Stimulated activated CD4-positive, alpha-beta T cell treated with anti-CD3 and anti-CD28 coated beads, Interleukin-15, amount 100 ng/mL, for 24 hours (primary cell): ENCODE results near the gene ACADL.

ENCODE experiments used
- DNase-seq: peaks from one replicate; pipeline ENCODE4 v3.0.0-alpha.2; 2020

Gene ACADL

DNA sequence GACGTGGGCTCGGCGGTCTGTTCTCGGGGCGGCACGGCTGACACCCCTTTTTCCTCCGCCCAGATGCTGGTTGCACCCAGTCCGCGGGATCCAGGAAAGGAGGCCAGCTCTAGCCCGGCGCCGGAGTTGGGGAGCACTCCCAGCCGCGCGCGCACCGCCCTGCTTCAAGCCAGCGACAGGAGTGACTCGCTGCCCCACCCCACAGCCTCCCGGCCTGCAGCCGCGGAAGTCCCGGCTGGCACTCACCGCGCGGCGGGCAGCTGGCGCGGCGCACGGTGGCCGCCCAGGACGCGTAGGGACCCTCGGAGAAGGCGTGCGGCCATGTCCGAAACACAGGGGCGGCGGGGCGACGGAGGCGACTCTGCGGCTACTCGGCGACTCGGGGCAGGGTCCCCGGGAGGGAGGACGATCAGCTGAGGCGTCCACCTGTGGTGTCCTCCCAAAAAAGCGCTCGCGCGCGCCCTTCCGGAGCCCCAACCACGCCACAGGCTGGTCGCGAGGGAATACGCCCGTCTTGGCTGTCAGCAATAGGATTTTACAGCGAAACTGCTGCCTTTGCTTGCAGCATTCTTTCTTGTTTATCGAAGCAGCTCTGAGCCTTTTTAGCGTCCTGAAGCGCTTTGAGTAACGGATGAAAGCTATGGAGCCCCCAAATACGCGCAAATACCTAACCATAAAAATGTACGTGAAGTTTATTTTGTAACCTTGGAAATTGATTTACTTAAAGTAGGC lies at the start of gene ACADL:
TSS of gene ACADL (minus strand) at position 507 of the 732 bp plus-strand sequence. CDS start at position 323, 184 bp downstream.
- peak; percentile 44 for DNase-seq

- no peak for DNase-seq
These were observed 46.1 kb upstream of the ACADL start for GRCh38 chr2:210271300-210271699.

DNA sequence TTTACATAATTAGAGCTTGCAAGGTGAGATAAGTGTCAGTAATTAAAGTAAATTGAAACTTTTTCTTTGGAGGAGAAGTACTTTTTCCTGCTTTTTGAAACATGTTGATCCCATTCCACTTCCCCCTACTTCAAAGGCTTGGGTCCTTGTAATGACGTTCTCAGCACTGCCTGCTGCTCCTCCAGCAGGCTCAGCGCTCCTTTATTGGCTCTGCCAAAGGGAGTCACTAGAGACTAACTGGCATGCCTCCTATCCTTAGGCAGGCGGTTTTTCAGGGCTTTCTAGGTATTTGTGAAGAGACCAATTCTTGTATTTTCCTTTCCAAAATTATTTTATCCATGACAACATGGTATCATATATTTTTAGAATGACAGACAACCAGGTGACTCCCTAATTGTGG lies 43.9 kb upstream of the ACADL start:
- DNase-seq: no peak

GRCh38 chr2:210268281-210268680 lies 43.0 kb upstream of the ACADL start:
- no peak for DNase-seq

- no peak for DNase-seq
These were observed 42.5 kb upstream of the ACADL start for GRCh38 chr2:210267698-210268097.

DNA sequence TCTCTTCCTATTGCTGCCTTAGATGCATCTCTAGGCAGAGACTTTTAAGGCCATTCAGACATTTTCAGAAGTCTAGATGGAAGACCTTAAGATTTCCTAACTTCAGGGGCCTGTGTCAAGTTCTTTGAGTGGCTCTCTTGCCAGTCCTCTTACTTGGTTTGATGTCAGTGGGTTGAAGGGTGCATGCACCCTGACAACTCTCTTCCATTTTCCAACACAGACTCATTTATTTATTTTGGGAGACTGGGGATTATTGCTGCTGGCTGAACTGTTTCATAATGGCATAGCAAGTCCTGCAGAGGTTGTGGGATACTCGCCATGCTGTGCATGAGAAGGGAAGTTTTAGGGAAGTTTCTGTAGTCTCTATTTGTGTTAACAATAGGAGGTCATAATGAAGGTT lies 39.0 kb upstream of the ACADL start:
- no peak for DNase-seq

GRCh38 chr2:210263841-210264240 lies 38.6 kb upstream of the ACADL start:
- no peak for DNase-seq

- DNase-seq: no peak
These were observed 36.8 kb upstream of the ACADL start for GRCh38 chr2:210262036-210262435.

DNA sequence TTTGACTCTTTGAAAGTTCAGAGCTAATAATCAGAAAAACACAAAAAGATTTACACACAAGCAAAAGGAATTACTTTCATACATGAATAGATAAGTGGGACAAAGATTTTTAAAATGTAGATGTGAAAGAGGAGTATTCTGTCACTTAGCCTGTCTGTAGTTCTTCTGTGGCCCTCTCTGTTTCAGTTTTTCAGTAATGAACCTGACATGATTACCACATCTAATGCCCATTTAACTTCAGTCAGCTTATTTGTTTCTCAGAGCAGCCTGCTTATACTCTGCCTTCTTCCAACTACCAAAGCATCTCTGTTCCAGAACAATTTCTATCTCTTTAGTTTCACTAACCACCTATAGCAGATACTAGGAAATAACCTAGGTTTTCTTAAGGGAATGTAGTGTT lies 34.4 kb upstream of the ACADL start:
- DNase-seq: no peak

GRCh38 chr2:210252699-210253606 lies 27.7 kb upstream of the ACADL start:
- DNase-seq: no peak

DNA sequence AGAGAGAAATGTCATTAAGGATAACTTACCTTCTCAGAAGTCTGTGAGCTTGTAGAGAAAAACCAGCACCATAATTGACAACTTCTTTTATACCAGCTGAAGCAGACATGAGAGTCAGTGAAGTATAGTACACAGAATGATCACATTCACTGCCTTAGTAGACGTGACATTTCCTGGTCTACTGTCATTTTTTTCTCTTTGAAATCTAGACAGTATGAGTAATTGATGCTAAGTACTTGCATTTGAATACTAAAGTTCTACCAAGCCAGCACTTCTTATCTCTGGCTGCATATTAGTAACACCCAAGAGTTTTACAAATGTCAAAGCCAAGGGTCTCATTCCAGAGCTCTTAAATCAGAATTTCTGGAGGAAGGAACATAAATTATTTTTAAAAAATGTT lies 25.4 kb upstream of the ACADL start:
- no peak for DNase-seq

GRCh38 chr2:210233487-210233886 lies 8.2 kb upstream of the ACADL start:
- no peak for DNase-seq

DNA sequence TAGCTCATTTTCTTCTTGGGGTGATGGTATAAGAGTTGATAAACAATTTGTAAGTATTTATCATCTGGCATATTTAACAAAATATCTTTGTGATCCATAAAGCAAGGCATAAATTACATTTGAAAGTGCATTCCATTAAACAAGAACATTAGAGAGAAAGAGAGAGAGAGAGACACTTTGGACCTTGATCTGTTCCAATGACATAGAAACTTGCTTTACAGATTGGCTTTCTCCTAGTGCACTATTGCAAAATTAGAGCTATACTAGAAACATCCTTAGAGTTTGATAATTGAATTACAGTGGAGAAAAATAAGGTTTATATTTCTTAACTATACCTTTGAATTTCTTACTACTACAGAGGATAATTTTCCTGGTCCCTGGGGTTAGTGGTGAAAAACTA lies 5.7 kb upstream of the ACADL start:
- no peak for DNase-seq

- DNase-seq: no peak
These were observed 5.3 kb upstream of the ACADL start for GRCh38 chr2:210230518-210230917.

GRCh38 chr2:210228586-210228985 lies 3.3 kb upstream of the ACADL start:
- no peak for DNase-seq

DNA sequence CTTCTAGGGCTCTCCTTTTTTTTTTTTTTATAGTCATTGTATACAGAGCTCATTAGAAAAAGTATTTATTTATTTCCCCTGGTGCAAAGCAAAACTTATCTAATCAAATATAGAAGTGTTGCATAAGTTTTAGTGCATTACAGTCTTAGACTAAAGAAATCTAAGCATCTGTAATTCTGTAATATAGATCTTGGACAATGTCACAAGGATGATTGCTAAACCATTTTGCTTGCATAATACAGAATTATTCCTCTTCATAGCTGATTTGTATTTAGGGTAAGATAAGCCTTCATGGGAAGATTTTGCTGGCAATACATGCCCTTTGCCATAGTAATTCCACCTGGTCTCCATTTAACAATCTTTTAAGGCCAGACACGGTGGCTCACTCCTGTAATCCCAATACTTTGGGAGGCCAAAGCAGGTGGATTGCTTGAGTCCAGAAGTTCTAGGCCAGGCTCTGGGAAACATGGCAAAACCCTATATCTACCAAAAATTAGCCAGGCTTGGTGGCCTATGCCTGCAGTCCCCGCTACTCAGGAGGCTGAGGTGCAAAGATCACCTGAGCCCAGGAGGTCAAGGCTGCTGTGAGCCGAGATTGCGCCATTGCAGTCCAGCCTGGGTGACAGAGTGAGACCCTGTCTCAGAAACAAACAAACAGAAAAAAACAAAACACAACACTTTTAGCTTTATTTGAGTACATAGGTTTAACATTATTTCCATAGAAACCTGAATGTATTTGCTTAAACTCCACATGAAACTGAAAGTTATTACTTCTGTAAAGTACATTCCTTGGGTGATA lies 2.2 kb upstream of the ACADL start:
- DNase-seq: no peak

DNA sequence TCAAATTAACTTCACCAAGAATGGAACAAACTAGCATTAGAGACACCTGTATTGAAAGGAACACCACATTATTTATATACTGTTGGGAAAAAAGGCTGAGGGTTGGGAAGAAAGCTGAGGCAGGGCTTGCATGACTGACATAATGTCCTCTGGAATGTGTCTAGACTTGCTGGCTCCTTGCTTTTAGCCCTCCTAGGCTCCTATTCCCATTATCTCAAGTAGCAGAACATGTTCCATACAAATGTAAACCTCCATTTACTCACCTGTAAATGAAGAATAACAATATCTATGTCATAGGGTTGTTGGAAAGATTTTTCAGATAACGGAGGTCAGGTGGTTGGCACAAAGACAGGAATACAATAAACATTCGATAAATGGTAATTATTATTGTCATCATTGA lies 976 bp upstream of the ACADL start:
- DNase-seq: no peak

DNA sequence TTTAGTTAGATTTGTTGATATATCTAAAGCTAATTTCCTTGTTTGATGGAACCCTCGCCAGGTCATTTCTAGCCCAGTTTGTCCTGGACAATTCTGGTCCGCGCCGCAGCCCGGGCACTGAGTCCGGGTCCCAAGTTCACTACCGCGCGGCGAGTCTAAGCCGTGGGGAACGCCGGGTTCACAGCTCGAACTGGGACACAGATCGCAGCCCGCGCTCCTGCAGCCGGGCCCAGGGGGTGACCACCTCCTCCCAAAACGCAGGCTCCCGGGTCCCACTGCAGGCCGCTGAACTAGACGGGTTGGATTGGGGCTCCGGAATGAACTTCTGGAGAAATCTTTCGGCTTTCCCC lies 681 bp downstream of the ACADL start:
- peak; percentile 5 for DNase-seq

- DNase-seq: no peak
These were observed 10.1 kb downstream of the ACADL start for GRCh38 chr2:210215120-210215519.

DNA sequence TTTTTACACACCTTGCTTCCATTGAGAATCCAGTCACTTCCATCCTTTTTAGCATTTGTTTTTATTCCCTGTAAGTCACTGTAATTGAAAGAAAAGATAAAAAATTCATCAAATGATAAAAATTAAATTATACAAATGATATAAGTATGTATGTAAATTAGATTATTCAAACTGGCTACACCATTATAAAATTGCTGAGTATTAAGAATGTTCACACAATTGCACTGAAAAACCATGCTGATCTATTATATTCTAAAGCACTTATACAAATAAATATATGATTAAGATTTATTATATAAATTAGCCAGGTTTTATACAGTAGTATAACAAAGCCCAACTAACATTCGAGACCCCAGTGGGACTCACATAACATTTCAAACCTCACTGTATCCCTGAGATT lies 15.1 kb downstream of the ACADL start:
- no peak for DNase-seq

DNA sequence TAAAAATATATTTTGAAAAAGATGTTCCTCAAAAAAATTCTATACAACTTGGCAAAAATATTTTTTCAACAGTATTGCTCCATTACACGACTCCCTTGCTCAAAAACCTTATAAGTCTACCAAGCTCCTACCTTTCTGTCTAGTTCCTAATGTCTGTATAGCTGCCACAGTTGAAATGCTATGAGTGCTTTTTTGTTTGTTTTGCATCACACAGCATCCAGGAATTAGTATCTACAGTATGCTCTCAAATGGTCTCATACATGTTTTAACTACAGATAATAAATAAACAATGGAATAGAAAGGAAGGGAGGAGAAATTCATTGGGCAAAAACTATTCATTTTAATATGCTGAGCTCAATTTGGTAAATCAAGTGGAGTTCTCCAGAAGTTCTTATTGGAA lies 17.3 kb downstream of the ACADL start:
- DNase-seq: no peak

GRCh38 chr2:210203558-210203957 lies 21.7 kb downstream of the ACADL start:
- DNase-seq: no peak

- DNase-seq: no peak
These were observed 22.1 kb downstream of the ACADL start for GRCh38 chr2:210203147-210203546.

DNA sequence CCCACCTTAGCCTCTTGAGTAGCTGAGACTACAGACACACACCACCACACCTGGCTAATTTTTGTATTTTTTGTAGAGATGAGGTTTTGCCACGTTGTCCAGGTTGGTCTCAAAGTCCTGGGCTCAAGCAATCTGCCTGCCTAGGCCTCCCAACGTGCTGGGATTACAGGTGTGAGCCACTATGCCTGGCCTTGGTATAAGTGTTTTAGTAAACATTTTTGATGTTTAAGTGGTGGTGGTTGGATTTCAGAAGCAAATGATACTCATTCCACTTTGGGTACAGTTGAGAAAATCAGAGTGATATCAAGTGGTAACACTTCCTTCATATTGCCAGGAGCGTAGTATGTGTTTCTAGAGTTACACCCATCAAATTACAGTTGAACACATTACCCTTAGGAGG lies 25.4 kb downstream of the ACADL start:
- no peak for DNase-seq
